H9 (cell line): ENCODE results near the gene CCL3. TPM values are rescaled to one million over a fixed set of nuclear protein-coding genes. Genes with fewer than 3 reads are reported as not detected.

Source experiments
- DNase-seq: peaks from one replicate; pipeline ENCODE4 v3.0.0-alpha.2; 2017
- H2AFZ ChIP-seq: one replicate; pipeline ENCODE4 v1.6.1; 2013; ENCODE audit warnings: mild to moderate bottlenecking, low read length, control low read depth, moderate library complexity
- H2AK5ac ChIP-seq: 2 replicates; pipeline ENCODE4 v1.6.1; 2013; ENCODE audit warnings: low read length, control low read depth, mixed read lengths; ENCODE audit not compliant: insufficient read length
- H2BK120ac ChIP-seq: one replicate; pipeline ENCODE4 v1.6.1; 2013; ENCODE audit warnings: low read depth, mild to moderate bottlenecking, low read length, control low read depth, inconsistent platforms; ENCODE audit not compliant: poor library complexity, severe bottlenecking
- H2BK12ac ChIP-seq: 2 replicates; pipeline ENCODE4 v1.6.1; 2013; ENCODE audit warnings: low read length, control low read depth, mixed read lengths, low read depth; ENCODE audit not compliant: insufficient read length
- H2BK15ac ChIP-seq: 2 replicates; pipeline ENCODE4 v1.6.1; 2013; ENCODE audit warnings: low read depth, low read length, control low read depth
- H2BK20ac ChIP-seq: one replicate; pipeline ENCODE4 v1.6.1; 2013; ENCODE audit warnings: low read depth, mild to moderate bottlenecking, low read length, control low read depth, inconsistent platforms; ENCODE audit not compliant: poor library complexity, severe bottlenecking
- H2BK5ac ChIP-seq: 2 replicates; pipeline ENCODE4 v1.6.1; 2013; ENCODE audit warnings: low read length, control low read depth, mixed read lengths; ENCODE audit not compliant: insufficient read length
- H3K14ac ChIP-seq: 2 replicates; pipeline ENCODE4 v1.6.1; 2013; ENCODE audit warnings: low read length, control low read depth; ENCODE audit not compliant: insufficient read depth
- H3K18ac ChIP-seq: 2 replicates; pipeline ENCODE4 v1.6.1; 2013; ENCODE audit warnings: low read depth, mild to moderate bottlenecking, mixed read lengths, low read length, control low read depth; ENCODE audit not compliant: insufficient read length
- H3K23ac ChIP-seq: 2 replicates; pipeline ENCODE4 v1.6.1; 2013; ENCODE audit warnings: low read length, control low read depth, mixed read lengths, low read depth; ENCODE audit not compliant: insufficient read length
- H3K23me2 ChIP-seq: 2 replicates; pipeline ENCODE4 v1.6.1; 2013; ENCODE audit warnings: low read depth, mild to moderate bottlenecking, mixed read lengths, low read length, control low read depth; ENCODE audit not compliant: insufficient read length, poor library complexity, severe bottlenecking
- H3K27ac ChIP-seq: 2 replicates; pipeline ENCODE4 v1.5.1; 2013; ENCODE audit warnings: low read length, control low read depth, mixed read lengths, low read depth; ENCODE audit not compliant: insufficient read length
- H3K27me3 ChIP-seq: 2 replicates; pipeline ENCODE4 v1.6.1; 2013; ENCODE audit warnings: low read length, control low read depth, inconsistent platforms; ENCODE audit not compliant: insufficient read depth
- H3K4ac ChIP-seq: 2 replicates; pipeline ENCODE4 v1.6.1; 2013; ENCODE audit warnings: low read depth, mild to moderate bottlenecking, control low read depth, inconsistent platforms, low read length, moderate library complexity
- H3K4me1 ChIP-seq: 2 replicates; pipeline ENCODE4 v1.6.1; 2013; ENCODE audit warnings: low read length, control low read depth, inconsistent platforms; ENCODE audit not compliant: insufficient read depth
- H3K4me2 ChIP-seq: 2 replicates; pipeline ENCODE4 v1.6.1; 2013; ENCODE audit warnings: low read length, control low read depth, mixed read lengths; ENCODE audit not compliant: insufficient read length, insufficient read depth
- H3K56ac ChIP-seq: 2 replicates; pipeline ENCODE4 v1.6.1; 2013; ENCODE audit warnings: low read depth, mild to moderate bottlenecking, mixed read lengths, low read length, control low read depth; ENCODE audit not compliant: insufficient read length
- H3K79me1 ChIP-seq: 2 replicates; pipeline ENCODE4 v1.6.1; 2013; ENCODE audit warnings: low read depth, mild to moderate bottlenecking, moderate library complexity, low read length, control low read depth, inconsistent platforms; ENCODE audit not compliant: insufficient read depth, poor library complexity, severe bottlenecking
- H3K79me2 ChIP-seq: 2 replicates; pipeline ENCODE4 v1.6.1; 2013; ENCODE audit warnings: low read length, control low read depth, inconsistent platforms; ENCODE audit not compliant: insufficient read depth
- H3K9ac ChIP-seq: 2 replicates; pipeline ENCODE4 v1.6.1; 2013; ENCODE audit warnings: low read length, control low read depth, mixed read lengths; ENCODE audit not compliant: insufficient read length; ENCODE audit errors: extremely low read depth
- H3K9me3 ChIP-seq: one replicate; pipeline ENCODE4 v1.6.1; 2013; ENCODE audit warnings: low read depth, low read length, inconsistent platforms; ENCODE audit not compliant: control insufficient read depth
- H3T11ph ChIP-seq: one replicate; pipeline ENCODE4 v1.6.1; 2013; ENCODE audit warnings: mild to moderate bottlenecking, low read length, control low read depth, inconsistent platforms
- H4K20me1 ChIP-seq: one replicate; pipeline ENCODE4 v1.6.1; 2013; ENCODE audit not compliant: control insufficient read depth, insufficient read length, insufficient read depth
- H4K5ac ChIP-seq: 2 replicates; pipeline ENCODE4 v1.6.1; 2013; ENCODE audit warnings: low read depth, mild to moderate bottlenecking, mixed read lengths, low read length, control low read depth; ENCODE audit not compliant: insufficient read length
- H4K8ac ChIP-seq: replicated peaks from 2 replicates; pipeline ENCODE4 v1.6.1; 2013; ENCODE audit warnings: low read length, control low read depth, mixed read lengths, low read depth; ENCODE audit not compliant: insufficient read length
- H4K91ac ChIP-seq: 2 replicates; pipeline ENCODE4 v1.6.1; 2013; ENCODE audit warnings: low read depth, mild to moderate bottlenecking, moderate library complexity, mixed read lengths, low read length, control low read depth; ENCODE audit not compliant: insufficient read length
- H3K27ac Mint-ChIP-seq, 3 experiments: 2 replicates in 2 of 3; 3 replicates in 1 of 3; pipeline ENCODE4 v1.8.0; 2020 to 2021; ENCODE audit warnings: mixed read lengths in 3 of 3, mild to moderate bottlenecking in 1 of 3, moderate library complexity in 1 of 3
- H3K27me3 Mint-ChIP-seq: 2 replicates; pipeline ENCODE4 v1.8.0; 2021; ENCODE audit warnings: low read depth, mild to moderate bottlenecking, moderate library complexity, mixed read lengths
- H3K36me3 Mint-ChIP-seq, 3 experiments: 2 replicates in 2 of 3; 3 replicates in 1 of 3; pipeline ENCODE4 v1.8.0; 2020 to 2021; ENCODE audit warnings: low read depth in 3 of 3, mixed read lengths in 3 of 3; ENCODE audit not compliant: insufficient read depth in 1 of 3
- H3K4me1 Mint-ChIP-seq, 2 experiments: 2 replicates each; pipeline ENCODE4 v1.8.0; 2020; ENCODE audit warnings: mixed read lengths in 2 of 2
- H3K4me3 Mint-ChIP-seq, 2 experiments: 2 replicates in 1 of 2; 3 replicates in 1 of 2; pipeline ENCODE4 v1.8.0; 2020 to 2021; ENCODE audit warnings: mild to moderate bottlenecking in 2 of 2, mixed read lengths in 2 of 2, moderate library complexity in 1 of 2
- H3K9me3 Mint-ChIP-seq, 2 experiments: 2 replicates in 1 of 2; 3 replicates in 1 of 2; pipeline ENCODE4 v1.8.0; 2020; ENCODE audit warnings: mild to moderate bottlenecking in 2 of 2, mixed read lengths in 2 of 2, moderate library complexity in 1 of 2
- WGBS: extraction: QIAGEN DNeasy Blood & Tissue Kit; methylation state at CpG from one replicate; pipeline ENCODE4 v1.1.7; 2013; ENCODE audit warnings: missing lambda C conversion rate, low lambda C conversion rate, mixed read lengths; ENCODE audit not compliant: insufficient read length; ENCODE audit errors: extremely low coverage; 5-methylcytosine and 5-hydroxymethylcytosine counted together
- total RNA-seq: library from RNA; stranded (reverse); gene quantifications from 2 replicates; pipeline ENCODE4 v1.2.1, GENCODE V29; 2021
- TF ChIP-seq, protein P1 (sequence below): fragments of 200-600 bp; sonication (generic); conservative IDR thresholded peaks from 3 replicates; pipeline ENCODE4 v1.8.0; 2021; ENCODE audit warnings: antibody characterized with exemption, mild to moderate bottlenecking

CCL3 gene
- total RNA-seq, 1 experiment from 2014 or later = not detected

DNA sequence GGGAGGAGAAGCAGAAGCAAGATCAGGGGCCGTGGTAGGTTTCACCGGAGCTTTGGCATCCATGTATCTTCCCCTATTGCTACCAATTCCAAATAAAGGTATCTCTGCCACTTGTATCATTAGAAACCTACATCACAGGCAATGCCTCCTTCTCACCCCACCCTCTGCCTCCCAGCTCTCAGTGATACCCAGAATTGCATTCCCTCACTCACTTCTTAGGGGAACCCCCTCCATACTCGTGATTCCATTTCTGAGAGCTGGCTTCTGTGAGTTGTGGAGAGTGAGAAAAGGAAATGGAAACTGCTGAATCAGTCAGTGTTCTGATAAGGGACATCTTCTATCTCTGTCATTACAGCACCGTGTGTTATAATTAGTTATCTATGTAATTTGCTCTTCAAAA, 2.3 kb upstream of the CCL3 start:
- Histone ChIP-seq H3K23ac (no peak overlapping the region), H3K18ac (no peak overlapping the region), H3K79me2 (no peaks in the 10 kb centered on the region), H3K79me1 (no peaks in the 10 kb centered on the region), H3K9ac (no peak overlapping the region), H2BK15ac (no peak overlapping the region), H3K27ac (no peak overlapping the region), H2BK12ac (no peak overlapping the region), H3K56ac (no peak overlapping the region), H3K4me2 (no peak overlapping the region), H3K27me3 (no peaks in the 10 kb centered on the region), H2BK120ac (no peak overlapping the region), H3K23me2 (no peaks in the 10 kb centered on the region), H3K4me1 (no peaks in the 10 kb centered on the region), H4K8ac (no peak overlapping the region), H3K14ac (no peak overlapping the region), H4K5ac (no peak overlapping the region), H2BK5ac (no peak overlapping the region), H2AFZ (no peak overlapping the region), H4K91ac (no peak overlapping the region), H3K9me3 (no peaks in the 10 kb centered on the region), H4K20me1 (no peaks in the 10 kb centered on the region), H2BK20ac (no peak overlapping the region), H3K4ac (no peak overlapping the region), H2AK5ac (no peak overlapping the region), H3T11ph (no peak overlapping the region)
- H3K27ac Mint-ChIP-seq = no peak overlapping the region; a peak in 1 of 7 replicates
- DNase-seq = peak; percentile 14
- WGBS = no CpG with 5 or more reads among the region's 4 CpGs
- peaks cover 8 to 9% of the 10 kb centered on the region in 2 experiments for H3K4me1 Mint-ChIP-seq
- H3K36me3 Mint-ChIP-seq = no peaks in the 10 kb centered on the region
- no peak overlapping the region for H3K4me3 Mint-ChIP-seq
- TF ChIP-seq, protein P1, sequence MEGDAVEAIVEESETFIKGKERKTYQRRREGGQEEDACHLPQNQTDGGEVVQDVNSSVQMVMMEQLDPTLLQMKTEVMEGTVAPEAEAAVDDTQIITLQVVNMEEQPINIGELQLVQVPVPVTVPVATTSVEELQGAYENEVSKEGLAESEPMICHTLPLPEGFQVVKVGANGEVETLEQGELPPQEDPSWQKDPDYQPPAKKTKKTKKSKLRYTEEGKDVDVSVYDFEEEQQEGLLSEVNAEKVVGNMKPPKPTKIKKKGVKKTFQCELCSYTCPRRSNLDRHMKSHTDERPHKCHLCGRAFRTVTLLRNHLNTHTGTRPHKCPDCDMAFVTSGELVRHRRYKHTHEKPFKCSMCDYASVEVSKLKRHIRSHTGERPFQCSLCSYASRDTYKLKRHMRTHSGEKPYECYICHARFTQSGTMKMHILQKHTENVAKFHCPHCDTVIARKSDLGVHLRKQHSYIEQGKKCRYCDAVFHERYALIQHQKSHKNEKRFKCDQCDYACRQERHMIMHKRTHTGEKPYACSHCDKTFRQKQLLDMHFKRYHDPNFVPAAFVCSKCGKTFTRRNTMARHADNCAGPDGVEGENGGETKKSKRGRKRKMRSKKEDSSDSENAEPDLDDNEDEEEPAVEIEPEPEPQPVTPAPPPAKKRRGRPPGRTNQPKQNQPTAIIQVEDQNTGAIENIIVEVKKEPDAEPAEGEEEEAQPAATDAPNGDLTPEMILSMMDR = no peak
- no peaks in the 10 kb centered on the region for H3K9me3 Mint-ChIP-seq
- peaks cover 8% of the 10 kb centered on the region for H3K27me3 Mint-ChIP-seq
